IMR-90 (cell line): ENCODE results near the gene IFNGR1. TPM values are rescaled to one million over a fixed set of nuclear protein-coding genes. Genes with fewer than 3 reads are reported as not detected.

Experiments
- ATAC-seq: fragments of 200-7000 bp; cut with Tn5 transposase; 2 replicates; pipeline ENCODE4 v1.9.1; 2020; ENCODE audit warnings: low read depth, mild to moderate bottlenecking, moderate library complexity
- BruUV-seq: library from RNA; stranded (reverse); fragments of 400-500 nt; replicated peaks from 2 replicates; lab custom pipeline; 2021; lab: Mats Ljungman, UMichigan
- CTCF ChIA-PET: fragments of 300-600 bp; formaldehyde crosslinking; extraction: SDS; loops from one replicate; lab custom pipeline; 2021; ENCODE audit warnings: antibody characterized with exemption; lab: Yijun Ruan, JAX
- POLR2A ChIA-PET: fragments of 300-600 bp; sonication (Branson Sonifier 250); formaldehyde crosslinking; loops from one replicate; lab custom pipeline; 2022; ENCODE audit warnings: antibody characterized with exemption; ENCODE audit not compliant: unreplicated experiment; lab: Charles Lee
- DNase-seq: peaks from one replicate; pipeline ENCODE4 v3.0.0; 2013
- H2AFZ ChIP-seq: replicated peaks from 2 replicates; pipeline ENCODE3; 2013; ENCODE audit warnings: low read length, mild to moderate bottlenecking; ENCODE audit not compliant: poor library complexity
- H2AK5ac ChIP-seq: 2 replicates; pipeline ENCODE4 v1.6.1; 2013; ENCODE audit warnings: low read depth, low read length, inconsistent platforms
- H2AK9ac ChIP-seq: replicated peaks from 2 replicates; pipeline ENCODE3; 2013; ENCODE audit warnings: mild to moderate bottlenecking, low read depth, low read length, moderate library complexity; ENCODE audit not compliant: poor library complexity
- H2BK120ac ChIP-seq: 2 replicates; pipeline ENCODE4 v1.6.1; 2013; ENCODE audit warnings: low read depth, low read length, inconsistent platforms
- H2BK15ac ChIP-seq: 3 replicates; pipeline ENCODE4 v1.6.1; 2013; ENCODE audit warnings: low read depth, low read length, inconsistent platforms
- H2BK20ac ChIP-seq: 2 replicates; pipeline ENCODE4 v1.6.1; 2013; ENCODE audit warnings: low read depth, mild to moderate bottlenecking, inconsistent platforms, low read length, moderate library complexity
- H2BK5ac ChIP-seq: 2 replicates; pipeline ENCODE4 v1.6.1; 2013; ENCODE audit warnings: mild to moderate bottlenecking, low read depth, low read length, inconsistent platforms; ENCODE audit not compliant: poor library complexity, severe bottlenecking
- H3K14ac ChIP-seq: replicated peaks from 2 replicates; pipeline ENCODE4 v1.6.1; 2013; ENCODE audit warnings: low read depth, low read length, inconsistent platforms
- H3K18ac ChIP-seq: 2 replicates; pipeline ENCODE4 v1.6.1; 2013; ENCODE audit warnings: low read depth, low read length, control low read depth
- H3K23ac ChIP-seq: 2 replicates; pipeline ENCODE4 v1.6.1; 2013; ENCODE audit warnings: low read depth, low read length, inconsistent platforms
- H3K27ac ChIP-seq: 2 replicates; pipeline ENCODE4 v1.5.1; 2013; ENCODE audit warnings: mild to moderate bottlenecking, control low read depth, low read length; ENCODE audit not compliant: insufficient read depth
- H3K27me3 ChIP-seq: 2 replicates; pipeline ENCODE4 v1.6.1; 2013; ENCODE audit warnings: low read length; ENCODE audit not compliant: control insufficient read depth, insufficient read depth
- H3K36me3 ChIP-seq: 2 replicates; pipeline ENCODE4 v1.6.1; 2013; ENCODE audit warnings: low read length, mixed read lengths; ENCODE audit not compliant: control insufficient read depth, insufficient read depth
- H3K4ac ChIP-seq: 2 replicates; pipeline ENCODE4 v1.6.1; 2013; ENCODE audit warnings: low read depth, low read length, inconsistent platforms
- H3K4me1 ChIP-seq: 2 replicates; pipeline ENCODE4 v1.6.1; 2013; ENCODE audit warnings: low read length, mixed read lengths; ENCODE audit not compliant: control insufficient read depth, insufficient read depth
- H3K4me2 ChIP-seq: 2 replicates; pipeline ENCODE4 v1.6.1; 2013; ENCODE audit warnings: low read depth, mild to moderate bottlenecking, control low read depth, low read length, moderate library complexity
- H3K4me3 ChIP-seq: 2 replicates; pipeline ENCODE4 v1.5.1; 2013; ENCODE audit warnings: low read depth, mild to moderate bottlenecking, control low read depth, low read length, moderate library complexity; ENCODE audit not compliant: insufficient read depth
- H3K56ac ChIP-seq: 2 replicates; pipeline ENCODE4 v1.6.1; 2013; ENCODE audit warnings: low read length, inconsistent platforms; ENCODE audit not compliant: insufficient read depth; ENCODE audit errors: extremely low read depth
- H3K79me1 ChIP-seq, 2 experiments: 2 replicates each; pipeline ENCODE4 v1.6.1; 2013; ENCODE audit warnings: low read length in 2 of 2, inconsistent platforms in 1 of 2, low read depth in 1 of 2
- H3K9ac ChIP-seq: 2 replicates; pipeline ENCODE4 v1.6.1; 2013; ENCODE audit warnings: low read depth, low read length, control low read depth
- H3K9me1 ChIP-seq: 2 replicates; pipeline ENCODE4 v1.6.1; 2013; ENCODE audit warnings: low read length, inconsistent platforms; ENCODE audit not compliant: insufficient read depth
- H3K9me3 ChIP-seq: 2 replicates; pipeline ENCODE4 v1.6.1; 2013; ENCODE audit warnings: low read length; ENCODE audit not compliant: control insufficient read depth, insufficient read depth
- H4K20me1 ChIP-seq: 2 replicates; pipeline ENCODE4 v1.6.1; 2013; ENCODE audit warnings: low read length, inconsistent platforms; ENCODE audit not compliant: insufficient read depth
- H4K5ac ChIP-seq: 2 replicates; pipeline ENCODE4 v1.6.1; 2013; ENCODE audit warnings: mild to moderate bottlenecking, low read depth, low read length, control low read depth
- H4K8ac ChIP-seq, 2 experiments: 2 replicates each; pipeline ENCODE4 v1.6.1; 2013; ENCODE audit warnings: low read depth in 2 of 2, low read length in 2 of 2, control low read depth in 1 of 2, inconsistent platforms in 1 of 2
- H4K91ac ChIP-seq: 2 replicates; pipeline ENCODE4 v1.6.1; 2013; ENCODE audit warnings: low read depth, low read length, inconsistent platforms; ENCODE audit not compliant: insufficient read depth
- CEBPB ChIP-seq: IDR thresholded peaks from 2 replicates; pipeline ENCODE4 v1.6.1; 2012; ENCODE audit warnings: low read depth, low read length, improper control_type of control experiment
- CHD1 ChIP-seq: IDR thresholded peaks from 2 replicates; pipeline ENCODE4 v1.6.1; 2012; ENCODE audit warnings: low read depth, low read length, improper control_type of control experiment
- MAFK ChIP-seq: IDR thresholded peaks from 2 replicates; pipeline ENCODE4 v1.6.1; 2012; ENCODE audit warnings: low read depth, low read length, improper control_type of control experiment
- MAZ ChIP-seq: IDR thresholded peaks from 2 replicates; pipeline ENCODE4 v1.6.1; 2012; ENCODE audit warnings: low read depth, mild to moderate bottlenecking, low read length, improper control_type of control experiment, moderate library complexity, borderline replicate concordance
- MXI1 ChIP-seq: IDR thresholded peaks from 2 replicates; pipeline ENCODE4 v1.6.1; 2012; ENCODE audit warnings: low read depth, mild to moderate bottlenecking, low read length, moderate library complexity, borderline replicate concordance
- NFE2L2 ChIP-seq: fragments of 150-350 bp; IDR thresholded peaks from 2 replicates; pipeline ENCODE4 v1.6.1; 2016; ENCODE audit warnings: low read depth, mild to moderate bottlenecking, low read length
- POLR2A ChIP-seq: IDR thresholded peaks from 2 replicates; pipeline ENCODE4 v1.6.1; 2012; ENCODE audit warnings: mild to moderate bottlenecking, low read depth, low read length
- RAD21 ChIP-seq: IDR thresholded peaks from 2 replicates; pipeline ENCODE4 v1.6.1; 2012; ENCODE audit warnings: low read length, improper control_type of control experiment
- WGBS, 2 experiments: methylation state at CpG; one replicate each; pipeline versions ENCODE4 v1.1.5 to v1.1.7; 2013; ENCODE audit warnings: missing lambda C conversion rate in 2 of 2; ENCODE audit not compliant: insufficient read length in 1 of 2; ENCODE audit errors: extremely low coverage in 2 of 2; 5-methylcytosine and 5-hydroxymethylcytosine counted together
- dilution Hi-C: fragments of 300-500 bp; cut with HindIII; formaldehyde crosslinking; loops from one replicate; pipeline ENCODE4 v1.14.3; 2018; ENCODE audit warnings: low sequenced_read_pairs; ENCODE audit not compliant: unreplicated experiment
- in situ Hi-C: fragments of 300-500 bp; cut with MboI; formaldehyde crosslinking; loops from 3 replicates; pipeline ENCODE4 v1.14.3; 2019; ENCODE audit warnings: low sequenced_read_pairs, inconsistent platforms, mixed read lengths
- intact Hi-C: fragments of 100-400 bp; cut with micrococcal nuclease; formaldehyde crosslinking; loops from 2 replicates; pipeline ENCODE4 v1.10.0; 2022
- polyA plus RNA-seq, 3 experiments: library from polyadenylated mRNA; depleted of rRNA; stranded (reverse); fragments of >200 nt; gene quantifications; 2 replicates each; pipeline ENCODE4 v1.2.3, GENCODE V29; 2012; ENCODE audit warnings: low replicate concordance in 1 of 3
- total RNA-seq: library from RNA; depleted of rRNA; stranded (reverse); fragments of >200 nt; gene quantifications from 2 replicates; pipeline ENCODE4 v1.2.3, GENCODE V29; 2012
- TF ChIP-seq, protein P1 (sequence below): fragments of 150-350 bp; IDR thresholded peaks from 2 replicates; pipeline ENCODE4 v1.6.1; 2016; ENCODE audit warnings: low read depth, mild to moderate bottlenecking, low read length, moderate library complexity, borderline replicate concordance

IFNGR1 gene
- total and polyA plus RNA-seq, 2 of the 4 experiments (the other 2 are of a cell fraction): 19.1 to 25.6 TPM

DNA sequence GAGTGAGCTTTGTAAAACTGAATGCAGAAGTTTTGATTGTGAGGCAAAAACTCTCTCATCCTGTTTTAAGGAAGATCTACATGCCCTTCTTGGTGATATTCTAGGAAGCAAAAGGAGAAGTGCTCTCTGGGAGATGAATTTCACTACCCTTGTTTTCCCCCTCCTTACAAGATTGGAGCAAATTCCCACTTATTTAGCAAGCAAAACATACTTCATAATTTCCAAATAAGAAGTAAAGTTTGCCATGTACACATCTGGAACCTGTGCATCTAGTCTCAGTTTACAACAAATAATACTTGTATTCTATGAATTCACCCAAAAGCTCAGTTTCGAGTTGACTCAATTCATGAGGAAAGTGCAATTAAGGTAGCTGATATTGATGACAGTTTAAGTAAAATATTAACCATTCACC lies 27.6 kb upstream of the IFNGR1 start:
- ATAC-seq: no peak

More for the DNA sequence above, 27.6 kb upstream of the IFNGR1 start:
- H3K4me2 ChIP-seq: no peak overlapping the region
- no peak overlapping the region for H3K56ac ChIP-seq
- no peak overlapping the region for H3K18ac ChIP-seq
- H3K23ac ChIP-seq: no peak overlapping the region
- H2AFZ ChIP-seq: no peak overlapping the region
- ChIA-PET POLR2A (no interaction called here), CTCF (interaction anchor here (0.6 to 1.3 kb wide), 2 partner anchors 8 to 445 kb away, joined by 3 to 4 read pairs; no protein-coding TSS in a partner anchor)
- H3K36me3 ChIP-seq: no peaks in the 10 kb centered on the region
- no peak overlapping the region for H3K4me3 ChIP-seq
- in situ Hi-C loops (no loop called here), dilution Hi-C loops (no loop called here), intact Hi-C loops (no loop called here)
- H2AK9ac ChIP-seq: no peak overlapping the region
- no peak overlapping the region for H2BK20ac ChIP-seq
- WGBS, 2 experiments: no CpG with 5 or more reads among the region's 1 CpG
- peaks cover 2% of the 10 kb centered on the region; the same call in 1 of the 2 replicates for H3K27me3 ChIP-seq
- TF ChIP-seq, protein P1, sequence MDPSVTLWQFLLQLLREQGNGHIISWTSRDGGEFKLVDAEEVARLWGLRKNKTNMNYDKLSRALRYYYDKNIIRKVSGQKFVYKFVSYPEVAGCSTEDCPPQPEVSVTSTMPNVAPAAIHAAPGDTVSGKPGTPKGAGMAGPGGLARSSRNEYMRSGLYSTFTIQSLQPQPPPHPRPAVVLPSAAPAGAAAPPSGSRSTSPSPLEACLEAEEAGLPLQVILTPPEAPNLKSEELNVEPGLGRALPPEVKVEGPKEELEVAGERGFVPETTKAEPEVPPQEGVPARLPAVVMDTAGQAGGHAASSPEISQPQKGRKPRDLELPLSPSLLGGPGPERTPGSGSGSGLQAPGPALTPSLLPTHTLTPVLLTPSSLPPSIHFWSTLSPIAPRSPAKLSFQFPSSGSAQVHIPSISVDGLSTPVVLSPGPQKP: no peak
- TF ChIP-seq MAFK (no peak), POLR2A (no peak), CEBPB (no peak), RAD21 (no peak), NFE2L2 (no peak), MXI1 (no peak), MAZ (no peak), CHD1 (no peak)
- no peaks in the 10 kb centered on the region for H3K4me1 ChIP-seq
- H4K8ac ChIP-seq: no peak overlapping the region
- no peak overlapping the region for H2BK120ac ChIP-seq
- no peak overlapping the region for H3K27ac ChIP-seq
- H4K5ac ChIP-seq: no peak overlapping the region
- H3K79me1 ChIP-seq: no peaks in the 10 kb centered on the region
- H3K14ac ChIP-seq: no peak overlapping the region
- DNase-seq: no peak
- H2BK15ac ChIP-seq: no peak overlapping the region
- no peak overlapping the region for H3K4ac ChIP-seq
- H3K9ac ChIP-seq: no peak overlapping the region
- H2BK5ac ChIP-seq: no peak overlapping the region
- no peaks in the 10 kb centered on the region for H3K9me3 ChIP-seq
- no peak overlapping the region for H2AK5ac ChIP-seq
- no peaks in the 10 kb centered on the region for H4K20me1 ChIP-seq
- no TSS peak for BruUV-seq
- H3K9me1 ChIP-seq: no peaks in the 10 kb centered on the region
- no peak overlapping the region for H4K91ac ChIP-seq
